22Rv1 (cell line): Measurements from ENCODE around the gene ITM2C.

Experiments used
- ZFX ChIP-seq: fragments of 450-650 bp; IDR thresholded peaks from 2 replicates; pipeline ENCODE4 v1.6.1; 2017; ENCODE audit warnings: antibody characterized with exemption, borderline replicate concordance
- TF ChIP-seq, protein P1 (sequence below): fragments of 450-650 bp; IDR thresholded peaks from 2 replicates; pipeline ENCODE4 v1.5.1; 2017; ENCODE audit warnings: mild to moderate bottlenecking

DNA sequence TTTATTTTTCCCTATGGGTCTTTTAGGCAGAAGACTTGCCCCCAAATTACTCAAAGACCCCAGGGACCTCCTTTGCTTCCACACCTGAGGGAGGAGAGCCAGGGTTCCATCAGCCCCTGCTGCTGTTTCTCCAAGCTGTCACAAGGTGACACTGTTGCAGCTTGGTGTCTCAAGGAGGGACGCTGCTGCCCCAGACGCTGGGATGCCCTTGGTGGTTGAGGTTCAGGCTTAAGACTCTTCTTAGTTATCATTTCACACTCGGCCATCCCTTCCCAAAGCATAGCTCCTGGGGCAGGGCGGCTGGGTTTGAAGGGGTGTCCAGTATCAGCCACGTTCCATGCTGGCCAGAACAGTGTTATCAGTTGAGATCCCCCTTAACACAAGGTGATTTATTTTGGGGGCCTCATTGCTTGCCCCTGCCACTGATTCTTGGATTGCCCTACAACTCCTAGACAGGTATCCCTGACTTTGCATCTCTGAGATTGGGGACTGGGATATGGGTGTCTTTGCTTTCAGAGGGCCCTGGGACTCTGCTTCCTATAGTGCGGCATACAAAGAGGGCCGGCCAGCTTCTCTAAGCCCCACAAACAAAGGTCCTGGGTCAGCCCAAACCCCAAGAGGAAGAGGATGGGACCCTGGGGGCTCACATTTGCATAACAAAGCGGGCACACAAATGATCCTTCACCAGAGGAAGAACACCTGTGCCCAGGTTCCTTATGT, 37.6 kb downstream of the ITM2C start:
- TF ChIP-seq, protein P1, sequence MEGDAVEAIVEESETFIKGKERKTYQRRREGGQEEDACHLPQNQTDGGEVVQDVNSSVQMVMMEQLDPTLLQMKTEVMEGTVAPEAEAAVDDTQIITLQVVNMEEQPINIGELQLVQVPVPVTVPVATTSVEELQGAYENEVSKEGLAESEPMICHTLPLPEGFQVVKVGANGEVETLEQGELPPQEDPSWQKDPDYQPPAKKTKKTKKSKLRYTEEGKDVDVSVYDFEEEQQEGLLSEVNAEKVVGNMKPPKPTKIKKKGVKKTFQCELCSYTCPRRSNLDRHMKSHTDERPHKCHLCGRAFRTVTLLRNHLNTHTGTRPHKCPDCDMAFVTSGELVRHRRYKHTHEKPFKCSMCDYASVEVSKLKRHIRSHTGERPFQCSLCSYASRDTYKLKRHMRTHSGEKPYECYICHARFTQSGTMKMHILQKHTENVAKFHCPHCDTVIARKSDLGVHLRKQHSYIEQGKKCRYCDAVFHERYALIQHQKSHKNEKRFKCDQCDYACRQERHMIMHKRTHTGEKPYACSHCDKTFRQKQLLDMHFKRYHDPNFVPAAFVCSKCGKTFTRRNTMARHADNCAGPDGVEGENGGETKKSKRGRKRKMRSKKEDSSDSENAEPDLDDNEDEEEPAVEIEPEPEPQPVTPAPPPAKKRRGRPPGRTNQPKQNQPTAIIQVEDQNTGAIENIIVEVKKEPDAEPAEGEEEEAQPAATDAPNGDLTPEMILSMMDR: peak; percentile 87
- no peak for TF ChIP-seq ZFX
